Testis (tissue), 3 donors: ENCODE measurements around the gene UPF1. TPM values are rescaled to one million over a fixed set of nuclear protein-coding genes. Genes with fewer than 3 reads are reported as not detected.

Source experiments
- DNase-seq: peaks from one replicate; pipeline ENCODE4 v3.0.0-alpha.2; 2019
- H3K27ac ChIP-seq, 2 donors: fragments of 200-600 bp; sonication (generic); one replicate each; pipeline ENCODE4 v1.5.1; 2019
- H3K27me3 ChIP-seq: fragments of 200-600 bp; sonication (generic); one replicate; pipeline ENCODE4 v1.5.1; 2019
- H3K36me3 ChIP-seq: fragments of 200-600 bp; sonication (generic); one replicate; pipeline ENCODE4 v1.5.1; 2017; ENCODE audit warnings: low read depth; ENCODE audit errors: missing control alignments
- H3K4me1 ChIP-seq: fragments of 200-600 bp; sonication (generic); one replicate; pipeline ENCODE4 v1.5.1; 2019
- H3K4me3 ChIP-seq, 2 donors: fragments of 200-600 bp; sonication (generic); one replicate each; pipeline ENCODE4 v1.5.1; 2017 to 2019
- H3K9me3 ChIP-seq: fragments of 200-600 bp; sonication (generic); one replicate; pipeline ENCODE4 v1.5.1; 2017
- CTCF ChIP-seq, 3 experiments: fragments of 450-650 bp in 2 of 3; fragments of 200-600 bp in 1 of 3; sonication (generic) in 1 of 3; IDR thresholded peaks; one replicate each; pipeline ENCODE4 v1.5.1; 2016 to 2019; ENCODE audit warnings: antibody characterized with exemption in 3 of 3, mild to moderate bottlenecking in 2 of 3, moderate library complexity in 1 of 3
- POLR2A ChIP-seq: fragments of 450-650 bp; IDR thresholded peaks from one replicate; pipeline ENCODE4 v1.6.1; 2017; ENCODE audit warnings: antibody characterized with exemption, mild to moderate bottlenecking, moderate library complexity
- WGBS, 2 donors: methylation state at CpG; one replicate each; pipeline ENCODE4 v1.1.5; 2018; 5-methylcytosine and 5-hydroxymethylcytosine counted together
- intact Hi-C: fragments of 100-400 bp; cut with DNase I; formaldehyde crosslinking; loops from one replicate; pipeline ENCODE4 v1.15.1; 2023; ENCODE audit warnings: low total_unique reads
- polyA plus RNA-seq: library from polyadenylated mRNA; stranded (reverse); fragments of 350-450 nt; fragmentation: Illumina TruSeq; extraction: RNeasy Lipid Tissue Mini Kit (QIAGEN cat#74804); gene quantifications from one replicate; pipeline ENCODE4 v1.2.3, GENCODE V29; 2014; ENCODE audit warnings: low read depth, low replicate concordance; ENCODE audit not compliant: insufficient read depth
- total RNA-seq, 2 donors: library from RNA; depleted of rRNA; stranded (reverse); fragments of >200 nt; gene quantifications; one replicate each; pipeline ENCODE4 v1.2.3, GENCODE V29; 2016

Gene UPF1
- total and polyA plus RNA-seq, 3 donors from 2014 or later = 99.0 to 188 (median 176) TPM

GRCh38 chr19:18858906-18859646, 27.3 kb downstream of the UPF1 start:
- intact Hi-C loops = no loop called here
- Histone ChIP-seq H3K27ac (no peak overlapping the region), H3K9me3 (no peaks in the 10 kb centered on the region), H3K4me3 (no peak overlapping the region), H3K4me1 (peaks cover 7% of the 10 kb centered on the region), H3K27me3 (no peaks in the 10 kb centered on the region), H3K36me3 (no peaks in the 10 kb centered on the region)
- WGBS, 2 donors = 80 to 86% methylated on average over 12 to 21 of the region's 21 CpGs
- TF ChIP-seq POLR2A = no peak
- no peak for TF ChIP-seq CTCF (IDR thresholded peaks at IDR 0.05)
- no peak for DNase-seq

DNA sequence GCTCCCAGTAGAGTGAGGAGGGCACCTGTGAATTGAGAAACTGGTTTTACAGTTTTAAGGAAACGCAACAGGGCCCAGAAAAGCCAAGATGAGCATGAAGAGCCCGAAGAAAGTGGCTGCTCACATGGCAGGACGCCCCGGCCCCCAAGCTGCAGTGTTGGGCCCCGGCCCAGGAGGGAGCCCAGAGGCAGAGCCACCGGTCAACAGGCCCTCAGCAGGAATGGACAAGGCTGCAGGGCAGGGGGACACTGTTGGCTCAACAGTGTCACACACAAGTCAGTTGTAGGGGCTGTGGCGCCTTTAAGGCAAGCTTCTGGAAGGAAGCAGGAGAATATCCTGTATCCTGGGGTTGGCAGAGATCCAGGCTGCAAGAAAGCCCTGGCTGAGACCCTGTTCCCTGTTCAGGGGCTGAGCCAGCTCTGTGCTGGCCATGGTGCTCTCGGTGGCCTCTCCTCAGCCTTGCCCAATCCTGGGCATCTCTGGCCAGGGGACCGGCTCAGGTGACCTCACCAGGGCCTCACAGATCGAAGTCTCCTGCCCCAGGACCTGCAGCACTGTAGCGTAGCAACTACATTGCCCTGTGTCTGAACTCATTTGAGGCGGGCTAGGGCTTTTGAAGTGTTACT, 28.0 kb downstream of the UPF1 start:
- H3K9me3 ChIP-seq = no peaks in the 10 kb centered on the region
- peaks cover 7% of the 10 kb centered on the region for H3K4me1 ChIP-seq
- no peaks in the 10 kb centered on the region for H3K36me3 ChIP-seq
- no peak overlapping the region for H3K27ac ChIP-seq
- TF ChIP-seq CTCF (IDR thresholded peaks at IDR 0.05) (no peak), POLR2A (no peak)
- no peak for DNase-seq
- intact Hi-C loops = no loop called here
- no peaks in the 10 kb centered on the region for H3K27me3 ChIP-seq
- 57 to 84% methylated on average over 7 to 12 of the region's 12 CpGs for WGBS, 2 donors
- no peak overlapping the region for H3K4me3 ChIP-seq

- H3K4me3 ChIP-seq = no peak overlapping the region
- DNase-seq = no peak
- no peak overlapping the region for H3K27ac ChIP-seq
- WGBS, 2 donors = 77 to 84% methylated on average over 9 to 11 of the region's 11 CpGs
- H3K27me3 ChIP-seq = no peaks in the 10 kb centered on the region
- H3K36me3 ChIP-seq = no peaks in the 10 kb centered on the region
- intact Hi-C loops = no loop called here
- TF ChIP-seq POLR2A (no peak), CTCF (IDR thresholded peaks at IDR 0.05) (no peak)
- H3K9me3 ChIP-seq = no peaks in the 10 kb centered on the region
- H3K4me1 ChIP-seq = peaks cover 7% of the 10 kb centered on the region
Observed at GRCh38 chr19:18860302-18860700, 28.5 kb downstream of the UPF1 start.

DNA sequence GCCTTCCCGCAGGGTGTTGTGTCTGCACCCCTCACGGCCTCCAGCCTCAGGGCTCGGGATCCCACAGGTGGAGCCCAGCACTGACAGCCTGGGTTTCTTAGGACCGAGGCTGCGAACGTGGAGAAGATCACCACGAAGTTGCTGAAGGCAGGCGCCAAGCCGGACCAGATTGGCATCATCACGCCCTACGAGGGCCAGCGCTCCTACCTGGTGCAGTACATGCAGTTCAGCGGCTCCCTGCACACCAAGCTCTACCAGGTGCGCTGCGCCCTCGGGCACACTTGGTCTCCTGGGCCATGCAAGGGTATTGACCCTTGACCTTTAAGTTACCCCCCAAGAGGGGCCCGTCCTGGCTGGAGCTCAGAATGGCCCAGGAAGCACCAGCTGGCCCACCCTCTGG, 29.0 kb downstream of the UPF1 start:
- Histone ChIP-seq H3K36me3 (no peaks in the 10 kb centered on the region), H3K27me3 (no peaks in the 10 kb centered on the region), H3K9me3 (no peaks in the 10 kb centered on the region), H3K27ac (no peak overlapping the region), H3K4me3 (no peak overlapping the region), H3K4me1 (peaks cover 5% of the 10 kb centered on the region)
- no peak for TF ChIP-seq POLR2A
- no peak for TF ChIP-seq CTCF (IDR thresholded peaks at IDR 0.05)
- no peak for DNase-seq
- WGBS, 2 donors = 92 to 98% methylated on average over 13 to 17 of the region's 17 CpGs
- intact Hi-C loops = no loop called here
